ENCODE results near the gene NPY2R.

The NPY2R gene

DNA sequence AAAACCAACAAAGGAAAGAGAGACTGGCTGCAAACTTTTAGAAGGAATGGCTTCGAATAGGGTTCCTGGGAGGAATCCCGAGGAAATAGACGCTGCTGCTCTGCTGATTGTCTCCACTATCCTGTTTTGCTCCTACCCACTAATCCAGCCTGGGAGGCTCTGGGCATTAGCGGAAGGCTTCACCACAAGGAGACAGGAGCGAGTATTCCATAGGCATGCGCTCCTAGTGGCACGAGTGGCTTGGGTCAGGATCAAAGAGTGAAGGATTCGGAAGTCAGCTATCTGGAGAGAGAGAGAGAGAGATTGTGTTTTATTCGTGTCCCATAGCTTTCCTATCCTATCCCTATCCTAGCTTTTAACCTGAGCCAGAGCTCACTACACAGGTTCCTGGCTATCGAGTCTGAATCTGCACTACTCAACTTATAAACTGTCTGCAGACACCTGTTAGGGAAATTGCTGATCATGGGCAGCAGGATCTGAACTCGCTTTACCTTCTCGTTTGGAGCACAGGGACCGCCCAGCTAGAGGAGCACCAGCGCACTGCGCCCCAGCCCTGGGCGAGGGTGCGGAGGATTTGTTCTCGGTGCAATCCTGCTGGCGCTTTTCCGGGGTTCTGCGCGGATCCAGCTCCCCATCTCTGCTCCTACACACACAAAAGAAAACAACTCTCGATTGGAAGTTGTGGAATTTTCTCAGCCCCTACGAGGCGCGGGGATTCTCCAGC is 740 bp upstream of the NPY2R start:
- peaks cover 9% of the 10 kb centered on the region for H3K4me1 ChIP-seq (ENCODE audit: control insufficient read depth, insufficient read depth, low read length)
- H3K27me3 ChIP-seq (replicated peaks; ENCODE audit: control insufficient read depth, insufficient read depth, low read length), result peaks cover 36% of the 10 kb centered on the region
- peak overlapping the region; percentile 22 for H3K9ac ChIP-seq (ENCODE audit: low read length)
- peak overlapping the region; percentile 70 for H3K4me3 ChIP-seq (ENCODE audit: low read length)
- no peaks in the 10 kb centered on the region for H3K9me3 ChIP-seq (ENCODE audit: control insufficient read depth, low read length)
- peak; percentile 13 for DNase-seq (ENCODE audit: low read depth)
- no peaks in the 10 kb centered on the region for H3K36me3 ChIP-seq (ENCODE audit: control insufficient read depth, insufficient read depth, low read length, severe bottlenecking)

DNA sequence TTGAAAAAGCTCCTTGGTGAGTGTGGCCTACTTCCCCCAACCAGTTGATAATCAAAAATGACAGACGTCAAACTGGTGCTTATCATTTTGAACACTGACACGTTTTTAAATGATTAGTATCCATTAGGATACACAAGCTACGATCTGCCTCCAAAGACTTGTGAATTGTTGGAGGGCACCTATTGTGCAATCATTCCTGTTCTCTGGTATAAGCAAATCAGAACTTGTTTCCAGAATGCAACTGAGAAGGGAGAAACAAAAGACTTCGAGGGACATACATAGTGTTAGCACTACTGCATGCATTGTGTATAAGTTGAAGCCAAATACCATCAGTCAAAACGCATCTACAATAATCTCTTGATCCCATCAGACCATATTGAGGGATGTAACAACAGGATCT is 11.6 kb downstream of the NPY2R start:
- DNase-seq (ENCODE audit: low read depth), result no peak
- Histone ChIP-seq H3K9ac (ENCODE audit: low read length) (no peak overlapping the region), H3K9me3 (ENCODE audit: control insufficient read depth, low read length) (no peaks in the 10 kb centered on the region), H3K4me1 (ENCODE audit: control insufficient read depth, insufficient read depth, low read length) (no peaks in the 10 kb centered on the region), H3K36me3 (ENCODE audit: control insufficient read depth, insufficient read depth, low read length, severe bottlenecking) (no peaks in the 10 kb centered on the region), H3K27me3 (replicated peaks; ENCODE audit: control insufficient read depth, insufficient read depth, low read length) (no peaks in the 10 kb centered on the region), H3K4me3 (ENCODE audit: low read length) (no peak overlapping the region)

DNA sequence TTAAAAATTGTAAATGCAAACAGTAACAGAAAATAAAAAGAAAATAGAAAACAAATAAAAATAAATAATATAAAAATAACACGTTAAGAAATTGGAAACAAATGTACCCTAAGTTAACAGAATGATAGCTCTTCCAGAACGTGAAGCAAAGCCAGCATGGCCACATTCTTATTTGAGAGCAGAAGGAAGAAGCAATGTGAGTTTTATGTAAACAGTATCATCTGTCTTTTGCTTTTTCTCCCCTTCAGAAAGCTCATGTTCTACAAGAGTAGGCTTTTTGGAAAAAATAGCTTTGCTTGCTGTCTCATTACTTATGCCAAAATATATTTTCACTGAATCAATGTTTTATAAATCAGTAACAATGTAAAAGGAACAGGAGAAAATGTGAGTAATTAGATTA is 18.7 kb downstream of the NPY2R start:
- no peak for DNase-seq (ENCODE audit: low read depth)
- Histone ChIP-seq H3K9ac (ENCODE audit: low read length) (no peak overlapping the region), H3K9me3 (ENCODE audit: control insufficient read depth, low read length) (no peaks in the 10 kb centered on the region), H3K4me3 (ENCODE audit: low read length) (no peak overlapping the region), H3K4me1 (ENCODE audit: control insufficient read depth, insufficient read depth, low read length) (no peaks in the 10 kb centered on the region), H3K36me3 (ENCODE audit: control insufficient read depth, insufficient read depth, low read length, severe bottlenecking) (no peaks in the 10 kb centered on the region), H3K27me3 (replicated peaks; ENCODE audit: control insufficient read depth, insufficient read depth, low read length) (no peaks in the 10 kb centered on the region)

DNA sequence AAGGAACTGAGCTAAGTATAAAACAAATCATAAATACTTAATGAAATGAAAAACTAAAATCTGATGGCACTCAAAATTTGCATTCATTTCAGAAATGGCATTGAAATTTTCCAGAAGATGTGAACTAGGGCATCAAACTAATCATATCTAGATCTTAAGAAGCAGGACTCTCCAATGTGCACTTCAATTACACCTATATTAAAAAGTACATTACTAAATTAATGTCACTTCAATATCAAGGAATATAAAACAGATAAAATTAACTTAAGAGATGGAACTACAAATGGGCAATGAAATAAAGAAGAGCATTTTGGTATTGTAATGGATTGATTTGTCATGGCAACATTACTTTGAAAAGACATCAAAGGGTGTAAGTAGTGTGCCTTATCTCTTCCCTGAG is 20.3 kb downstream of the NPY2R start:
- Histone ChIP-seq H3K4me3 (ENCODE audit: low read length) (no peak overlapping the region), H3K9me3 (ENCODE audit: control insufficient read depth, low read length) (no peaks in the 10 kb centered on the region), H3K27me3 (replicated peaks; ENCODE audit: control insufficient read depth, insufficient read depth, low read length) (no peaks in the 10 kb centered on the region), H3K9ac (ENCODE audit: low read length) (no peak overlapping the region), H3K4me1 (ENCODE audit: control insufficient read depth, insufficient read depth, low read length) (no peaks in the 10 kb centered on the region), H3K36me3 (ENCODE audit: control insufficient read depth, insufficient read depth, low read length, severe bottlenecking) (no peaks in the 10 kb centered on the region)
- DNase-seq (ENCODE audit: low read depth), result no peak

DNA sequence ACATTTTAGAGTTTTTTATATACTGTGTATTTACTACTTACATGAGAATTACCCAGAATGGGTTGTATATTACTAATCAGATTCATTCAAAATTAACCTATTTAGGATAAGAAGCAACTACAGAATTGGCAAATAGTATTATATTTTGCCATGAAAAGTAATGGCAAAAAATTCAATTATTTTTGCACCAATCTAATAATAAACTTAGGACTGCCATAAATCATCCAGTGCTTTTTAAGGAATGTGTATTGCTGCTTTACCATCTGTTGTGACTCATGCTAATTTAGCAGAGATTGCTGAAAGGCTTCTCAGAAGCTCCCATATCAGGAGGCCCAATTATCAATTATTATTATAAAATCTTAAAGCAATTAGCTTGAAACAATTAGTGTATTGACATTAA is 24.0 kb downstream of the NPY2R start:
- DNase-seq (ENCODE audit: low read depth), result no peak
- H3K9me3 ChIP-seq (ENCODE audit: control insufficient read depth, low read length), result no peaks in the 10 kb centered on the region
- no peaks in the 10 kb centered on the region for H3K4me1 ChIP-seq (ENCODE audit: control insufficient read depth, insufficient read depth, low read length)
- no peaks in the 10 kb centered on the region for H3K27me3 ChIP-seq (replicated peaks; ENCODE audit: control insufficient read depth, insufficient read depth, low read length)
- H3K9ac ChIP-seq (ENCODE audit: low read length), result no peak overlapping the region
- no peak overlapping the region for H3K4me3 ChIP-seq (ENCODE audit: low read length)
- no peaks in the 10 kb centered on the region for H3K36me3 ChIP-seq (ENCODE audit: control insufficient read depth, insufficient read depth, low read length, severe bottlenecking)

DNA sequence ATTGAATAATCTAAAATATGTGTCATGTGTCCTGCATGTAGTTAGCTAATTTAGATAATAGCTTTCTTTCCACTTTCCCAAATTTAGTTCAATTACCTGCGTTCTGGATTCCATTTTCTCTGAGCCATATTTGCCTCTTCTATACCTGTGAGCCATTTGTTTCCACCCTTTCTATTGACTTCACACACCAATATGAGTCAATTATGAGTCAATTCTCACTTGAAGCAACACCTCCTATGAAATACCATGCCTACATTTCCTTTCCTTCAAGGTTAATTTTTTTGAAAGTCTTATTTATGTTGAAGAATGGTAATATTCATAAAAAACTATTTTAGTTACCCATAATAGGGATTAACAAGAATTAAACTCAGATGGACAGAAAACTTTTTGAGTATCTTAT is 25.8 kb downstream of the NPY2R start:
- Histone ChIP-seq H3K4me1 (ENCODE audit: control insufficient read depth, insufficient read depth, low read length) (no peaks in the 10 kb centered on the region), H3K9me3 (ENCODE audit: control insufficient read depth, low read length) (no peaks in the 10 kb centered on the region)
- no peak for DNase-seq (ENCODE audit: low read depth)

DNA sequence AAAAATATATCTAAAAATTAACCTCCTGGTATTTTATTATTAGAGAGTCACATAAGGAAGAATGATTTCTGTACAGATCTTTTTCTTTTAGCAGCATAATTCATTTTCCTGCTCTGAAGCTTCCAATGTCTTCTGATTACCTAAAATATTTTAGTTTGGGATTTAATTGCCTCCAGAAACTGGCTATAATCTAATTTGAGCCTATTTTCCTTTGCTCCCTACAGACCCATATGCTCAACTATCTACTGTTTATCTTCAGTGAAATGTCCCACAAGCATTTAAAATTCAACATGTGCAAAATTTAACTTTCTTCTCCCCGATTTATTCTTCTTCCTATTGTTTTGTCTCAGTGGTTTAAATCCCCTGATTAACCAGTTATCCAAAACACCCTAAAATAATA is 29.1 kb downstream of the NPY2R start:
- Histone ChIP-seq H3K9ac (ENCODE audit: low read length) (no peak overlapping the region), H3K9me3 (ENCODE audit: control insufficient read depth, low read length) (no peaks in the 10 kb centered on the region), H3K27me3 (replicated peaks; ENCODE audit: control insufficient read depth, insufficient read depth, low read length) (no peaks in the 10 kb centered on the region), H3K4me3 (ENCODE audit: low read length) (no peak overlapping the region), H3K36me3 (ENCODE audit: control insufficient read depth, insufficient read depth, low read length, severe bottlenecking) (no peaks in the 10 kb centered on the region), H3K4me1 (ENCODE audit: control insufficient read depth, insufficient read depth, low read length) (no peaks in the 10 kb centered on the region)
- no peak for DNase-seq (ENCODE audit: low read depth)

More for the DNA sequence above, 25.8 kb downstream of the NPY2R start:
- H3K9ac ChIP-seq (ENCODE audit: low read length), result no peak overlapping the region
- no peaks in the 10 kb centered on the region for H3K36me3 ChIP-seq (ENCODE audit: control insufficient read depth, insufficient read depth, low read length, severe bottlenecking)
- H3K27me3 ChIP-seq (replicated peaks; ENCODE audit: control insufficient read depth, insufficient read depth, low read length), result no peaks in the 10 kb centered on the region
- H3K4me3 ChIP-seq (ENCODE audit: low read length), result no peak overlapping the region

DNA sequence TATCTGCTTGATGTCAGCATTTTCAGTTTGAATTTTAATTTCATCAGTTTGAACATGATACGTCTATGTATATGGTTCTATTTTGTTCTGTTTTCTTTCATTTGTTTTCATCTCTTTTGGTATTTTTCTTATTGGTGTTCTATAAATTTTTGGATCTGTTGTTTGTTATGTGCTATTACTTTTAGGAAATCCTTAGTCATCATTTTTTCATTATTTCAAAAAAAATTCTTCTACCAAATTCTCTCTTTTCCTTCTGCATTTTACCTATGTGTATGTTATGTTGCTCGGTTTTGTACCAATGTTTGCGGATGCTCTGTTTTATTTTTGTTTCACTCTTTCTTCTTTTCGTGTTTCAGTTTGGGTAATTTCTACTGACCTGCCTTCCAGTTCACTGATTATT is 32.8 kb downstream of the NPY2R start:
- no peaks in the 10 kb centered on the region for H3K9me3 ChIP-seq (ENCODE audit: control insufficient read depth, low read length)
- no peaks in the 10 kb centered on the region for H3K27me3 ChIP-seq (replicated peaks; ENCODE audit: control insufficient read depth, insufficient read depth, low read length)
- H3K9ac ChIP-seq (ENCODE audit: low read length), result no peak overlapping the region
- H3K4me1 ChIP-seq (ENCODE audit: control insufficient read depth, insufficient read depth, low read length), result no peaks in the 10 kb centered on the region
- no peak overlapping the region for H3K4me3 ChIP-seq (ENCODE audit: low read length)
- DNase-seq (ENCODE audit: low read depth), result no peak
- no peaks in the 10 kb centered on the region for H3K36me3 ChIP-seq (ENCODE audit: control insufficient read depth, insufficient read depth, low read length, severe bottlenecking)

DNA sequence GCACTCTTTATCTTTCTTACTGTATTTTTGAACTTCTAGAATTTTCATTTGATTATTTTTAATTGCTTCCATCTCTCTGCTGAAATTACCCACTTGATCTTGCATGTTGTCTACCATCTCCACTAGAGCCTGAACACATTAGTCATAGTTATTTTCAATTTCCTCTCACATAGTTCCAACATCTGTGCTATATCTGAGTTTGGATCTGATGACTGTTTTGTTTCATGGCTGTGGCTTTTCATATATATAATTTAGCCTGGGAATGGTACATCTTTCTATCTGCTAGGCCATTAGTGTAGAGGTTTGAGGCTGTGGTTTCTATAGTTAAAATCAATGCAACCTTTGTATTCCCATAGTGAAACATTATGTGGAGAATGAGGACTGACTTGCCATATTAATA is 33.2 kb downstream of the NPY2R start:
- Histone ChIP-seq H3K4me3 (ENCODE audit: low read length) (no peak overlapping the region), H3K9ac (ENCODE audit: low read length) (no peak overlapping the region), H3K4me1 (ENCODE audit: control insufficient read depth, insufficient read depth, low read length) (no peaks in the 10 kb centered on the region), H3K9me3 (ENCODE audit: control insufficient read depth, low read length) (no peaks in the 10 kb centered on the region), H3K27me3 (replicated peaks; ENCODE audit: control insufficient read depth, insufficient read depth, low read length) (no peaks in the 10 kb centered on the region), H3K36me3 (ENCODE audit: control insufficient read depth, insufficient read depth, low read length, severe bottlenecking) (no peaks in the 10 kb centered on the region)
- no peak for DNase-seq (ENCODE audit: low read depth)

DNA sequence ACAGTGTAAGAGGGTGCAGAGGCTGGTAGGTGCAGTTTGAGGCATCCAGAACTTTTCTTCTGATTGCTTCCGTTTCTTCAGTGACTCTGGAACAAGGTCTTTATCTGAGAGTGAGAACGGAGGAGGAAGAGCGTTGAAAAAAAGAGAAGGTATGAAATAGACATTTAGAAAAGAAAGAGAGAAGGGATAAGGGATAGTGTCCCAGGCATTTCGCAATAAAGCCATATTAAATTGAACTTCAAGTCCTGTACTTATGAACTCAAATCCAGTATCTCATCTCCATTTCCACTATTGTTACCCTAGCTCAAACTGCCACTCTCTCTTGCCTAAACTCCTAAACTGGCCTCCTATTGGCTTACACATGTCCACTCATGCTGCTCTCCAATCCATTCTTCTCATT is 36.7 kb downstream of the NPY2R start:
- Histone ChIP-seq H3K9me3 (ENCODE audit: control insufficient read depth, low read length) (no peaks in the 10 kb centered on the region), H3K4me1 (ENCODE audit: control insufficient read depth, insufficient read depth, low read length) (peaks cover 16% of the 10 kb centered on the region), H3K27me3 (replicated peaks; ENCODE audit: control insufficient read depth, insufficient read depth, low read length) (no peaks in the 10 kb centered on the region), H3K4me3 (ENCODE audit: low read length) (no peak overlapping the region), H3K36me3 (ENCODE audit: control insufficient read depth, insufficient read depth, low read length, severe bottlenecking) (no peaks in the 10 kb centered on the region), H3K9ac (ENCODE audit: low read length) (no peak overlapping the region)
- no peak for DNase-seq (ENCODE audit: low read depth)

DNA sequence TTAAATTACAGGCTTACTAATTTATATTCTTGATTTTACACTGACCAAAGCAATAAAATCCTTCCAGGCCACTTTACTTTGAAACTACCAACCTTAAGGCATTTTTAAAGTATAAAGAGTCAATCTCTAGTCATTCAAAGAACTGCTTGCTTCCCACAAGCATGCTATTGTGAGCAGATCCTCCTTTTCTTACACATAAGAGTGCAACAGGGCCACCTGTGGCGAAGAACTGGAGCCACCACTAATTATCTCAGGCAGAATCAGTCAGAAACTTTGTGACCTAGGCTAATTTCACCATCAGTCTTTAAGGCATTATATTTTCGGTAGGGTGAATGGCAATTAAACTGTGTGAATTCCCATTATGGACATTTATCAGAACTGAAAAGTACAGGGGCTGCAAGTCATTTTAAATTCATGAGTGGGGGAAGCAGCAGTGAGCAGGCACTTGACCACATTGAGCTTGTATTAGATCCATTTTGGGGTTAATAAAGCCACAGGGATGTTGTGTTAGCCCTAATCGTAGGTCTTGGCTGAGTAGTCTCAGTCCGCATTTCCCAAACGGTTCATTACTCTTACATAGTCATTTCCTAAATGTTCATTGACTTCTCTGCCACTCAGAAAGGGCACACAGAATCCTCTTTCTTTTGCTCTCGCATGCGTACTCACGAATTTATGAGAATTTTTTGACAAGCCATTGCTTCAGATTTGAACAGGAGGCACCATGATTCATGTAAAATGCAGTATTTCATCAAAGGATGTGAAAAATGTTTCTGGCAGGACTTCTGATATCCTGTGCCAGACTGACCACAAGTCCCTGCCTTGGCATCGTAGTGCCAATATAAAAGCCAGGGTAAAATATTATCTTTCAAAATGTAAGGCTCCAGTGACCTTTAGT is 39.8 kb downstream of the NPY2R start:
- Histone ChIP-seq H3K27me3 (replicated peaks; ENCODE audit: control insufficient read depth, insufficient read depth, low read length) (no peaks in the 10 kb centered on the region), H3K4me3 (ENCODE audit: low read length) (no peak overlapping the region)
- DNase-seq (ENCODE audit: low read depth), result no peak

More for the DNA sequence above, 39.8 kb downstream of the NPY2R start:
- Histone ChIP-seq H3K9ac (ENCODE audit: low read length) (no peak overlapping the region), H3K9me3 (ENCODE audit: control insufficient read depth, low read length) (no peaks in the 10 kb centered on the region), H3K36me3 (ENCODE audit: control insufficient read depth, insufficient read depth, low read length, severe bottlenecking) (no peaks in the 10 kb centered on the region), H3K4me1 (ENCODE audit: control insufficient read depth, insufficient read depth, low read length) (peaks cover 16% of the 10 kb centered on the region)

Measured in adipocyte (in vitro differentiated cells).